Uterus (tissue), 4 donors: Measurements from ENCODE around the gene FGFBP1. TPM values are rescaled to one million over a fixed set of nuclear protein-coding genes. Genes with fewer than 3 reads are reported as not detected.

ENCODE experiments used
- DNase-seq, 2 donors: peaks; one replicate each; pipeline ENCODE4 v3.0.0-alpha.2; 2019 to 2020
- H3K27ac ChIP-seq, 2 donors: fragments of 200-600 bp; sonication (generic); 1 replicate in 1 of 2; 2 replicates in 1 of 2; pipeline ENCODE4 v1.5.1; 2016 to 2018
- H3K27me3 ChIP-seq, 2 donors: fragments of 200-600 bp; sonication (generic); one replicate each; pipeline ENCODE4 v1.5.1; 2018 to 2019; ENCODE audit warnings: control low read depth in 1 of 2
- H3K36me3 ChIP-seq, 2 donors: fragments of 200-600 bp; sonication (generic); one replicate each; pipeline ENCODE4 v1.5.1; 2019; ENCODE audit warnings: control low read depth in 1 of 2
- H3K4me1 ChIP-seq, 2 donors: fragments of 200-600 bp; sonication (generic); one replicate each; pipeline ENCODE4 v1.5.1; 2018 to 2019; ENCODE audit warnings: control low read depth in 1 of 2
- H3K4me3 ChIP-seq, 2 donors: fragments of 200-600 bp; sonication (generic); 1 replicate in 1 of 2; 2 replicates in 1 of 2; pipeline ENCODE4 v1.5.1; 2018 to 2019; ENCODE audit warnings: mild to moderate bottlenecking in 1 of 2
- H3K9me3 ChIP-seq, 2 donors: fragments of 200-600 bp; sonication (generic); one replicate each; pipeline ENCODE4 v1.5.1; 2019; ENCODE audit warnings: control low read depth in 1 of 2
- CTCF ChIP-seq, 4 experiments: fragments of 200-600 bp in 2 of 4; fragments of 450-650 bp in 2 of 4; sonication (generic) in 2 of 4; IDR thresholded peaks; one replicate each; pipeline ENCODE4 v1.5.1; 2016 to 2019; ENCODE audit warnings: antibody characterized with exemption in 4 of 4, mild to moderate bottlenecking in 2 of 4, moderate library complexity in 1 of 4
- POLR2A ChIP-seq, 2 donors: fragments of 450-650 bp; IDR thresholded peaks; one replicate each; pipeline ENCODE4 v1.6.1; 2016; ENCODE audit warnings: antibody characterized with exemption in 2 of 2, mild to moderate bottlenecking in 1 of 2, moderate library complexity in 1 of 2
- intact Hi-C: fragments of 100-400 bp; cut with DNase I; formaldehyde crosslinking; loops from one replicate; pipeline ENCODE4 v1.15.1; 2023; ENCODE audit warnings: low total_unique reads
- total RNA-seq, 4 donors: library from RNA; depleted of rRNA in 3 of 4; stranded (reverse); fragments of >200 nt in 3 of 4; gene quantifications; one replicate each; pipeline versions ENCODE4 v1.1.0 to v1.2.4, GENCODE V29; 2014 to 2023
- donor health status: DM: yes; HTN: yes; CAD: no.

Gene FGFBP1
- total RNA-seq, result not detected

- TF ChIP-seq CTCF (IDR thresholded peaks at IDR 0.05) (no peak), POLR2A (IDR thresholded peaks at IDR 0.05) (no peak)
- no peak within 1 kb of the TSS for H3K4me3 ChIP-seq
- no peaks in the 10 kb centered on the region for H3K36me3 ChIP-seq
- no peaks in the 10 kb centered on the region for H3K27me3 ChIP-seq
- intact Hi-C loops, result no loop called here
- no peaks in the 10 kb centered on the region for H3K9me3 ChIP-seq
- H3K27ac ChIP-seq, result no peak within 1 kb of the TSS
- no peak for DNase-seq
- no peaks in the 10 kb centered on the region for H3K4me1 ChIP-seq
These were observed at the start of gene FGFBP1 for GRCh38 chr4:15938640-15939039. FGFBP1 (minus strand) TSS chr4:15938740; CDS start chr4:15936632, 2,108 bp downstream.

GRCh38 chr4:15988222-15988621 lies 49.7 kb upstream of the FGFBP1 start:
- TF ChIP-seq POLR2A (IDR thresholded peaks at IDR 0.05) (no peak), CTCF (IDR thresholded peaks at IDR 0.05) (no peak)
- DNase-seq, result no peak
- H3K4me3 ChIP-seq, result no peak overlapping the region
- H3K36me3 ChIP-seq, result no peaks in the 10 kb centered on the region
- no peak overlapping the region for H3K27ac ChIP-seq
- H3K27me3 ChIP-seq, result no peaks in the 10 kb centered on the region
- intact Hi-C loops, result no loop called here
- H3K9me3 ChIP-seq, result no peaks in the 10 kb centered on the region
- H3K4me1 ChIP-seq, result no peaks in the 10 kb centered on the region

GRCh38 chr4:15986907-15987306 lies 48.4 kb upstream of the FGFBP1 start:
- Histone ChIP-seq H3K9me3 (no peaks in the 10 kb centered on the region), H3K27me3 (no peaks in the 10 kb centered on the region), H3K27ac (no peak overlapping the region), H3K4me3 (no peak overlapping the region), H3K36me3 (no peaks in the 10 kb centered on the region), H3K4me1 (no peaks in the 10 kb centered on the region)
- intact Hi-C loops, result no loop called here
- TF ChIP-seq CTCF (IDR thresholded peaks at IDR 0.05) (no peak), POLR2A (IDR thresholded peaks at IDR 0.05) (no peak)
- no peak for DNase-seq

GRCh38 chr4:15983610-15984009 lies 45.1 kb upstream of the FGFBP1 start:
- no peaks in the 10 kb centered on the region for H3K36me3 ChIP-seq
- TF ChIP-seq POLR2A (IDR thresholded peaks at IDR 0.05) (no peak), CTCF (IDR thresholded peaks at IDR 0.05) (no peak)
- no peaks in the 10 kb centered on the region for H3K4me1 ChIP-seq
- no peaks in the 10 kb centered on the region for H3K9me3 ChIP-seq
- no peaks in the 10 kb centered on the region for H3K27me3 ChIP-seq
- DNase-seq, result no peak
- H3K4me3 ChIP-seq, result no peak overlapping the region
- H3K27ac ChIP-seq, result no peak overlapping the region
- intact Hi-C loops, result no loop called here

GRCh38 chr4:15982842-15983524 lies 44.4 kb upstream of the FGFBP1 start:
- H3K27me3 ChIP-seq, result no peaks in the 10 kb centered on the region
- no peaks in the 10 kb centered on the region for H3K36me3 ChIP-seq
- H3K9me3 ChIP-seq, result no peaks in the 10 kb centered on the region
- no peaks in the 10 kb centered on the region for H3K4me1 ChIP-seq
- intact Hi-C loops, result no loop called here
- no peak overlapping the region for H3K27ac ChIP-seq
- TF ChIP-seq CTCF (IDR thresholded peaks at IDR 0.05) (no peak), POLR2A (IDR thresholded peaks at IDR 0.05) (no peak)
- no peak for DNase-seq
- no peak overlapping the region for H3K4me3 ChIP-seq
